SK-N-SH treated with all-trans-retinoic acid at 6 μM for 48 hours (cell line): ENCODE data around the gene TPPP.
"Not testable (repeated sequence)": the region's sequence is repeated elsewhere in the genome, so short reads cannot be mapped to it uniquely, and the experiment has no call there.

ENCODE experiments used
- ARNTL ChIP-seq: fragments of 450-650 bp; formaldehyde crosslinking; IDR thresholded peaks from 2 replicates; pipeline ENCODE4 v1.5.0; 2020; ENCODE audit warnings: low read depth, mild to moderate bottlenecking, moderate library complexity, borderline replicate concordance
- BACH2 ChIP-seq: fragments of 250-450 bp; sonication (Bioruptor Pico); IDR thresholded peaks from 2 replicates; pipeline ENCODE4 v1.9.0; 2021; ENCODE audit warnings: mild to moderate bottlenecking, borderline replicate concordance
- CREB5 ChIP-seq: fragments of 250-450 bp; sonication (Bioruptor Pico); IDR thresholded peaks from 2 replicates; pipeline ENCODE4 v1.5.1; 2020; ENCODE audit warnings: low read depth, mild to moderate bottlenecking, moderate library complexity
- TSHZ2 ChIP-seq: fragments of 250-450 bp; sonication (Bioruptor Pico); IDR thresholded peaks from 2 replicates; pipeline ENCODE4 v1.5.0; 2020; ENCODE audit warnings: mild to moderate bottlenecking, moderate library complexity
- ZFP3 ChIP-seq: fragments of 250-450 bp; sonication (Bioruptor Pico); IDR thresholded peaks from 2 replicates; pipeline ENCODE4 v1.5.0; 2020; ENCODE audit warnings: mild to moderate bottlenecking, moderate library complexity
- ZNF70 ChIP-seq: fragments of 450-650 bp; formaldehyde crosslinking; IDR thresholded peaks from 2 replicates; pipeline ENCODE4 v1.5.0; 2020; ENCODE audit warnings: mild to moderate bottlenecking, moderate library complexity

GRCh38 chr5:696753-697702, 3.9 kb upstream of the TPPP start:
- not testable (repeated sequence) for TF ChIP-seq TSHZ2 (CRISPR knock-in tag); ARNTL; BACH2 (CRISPR knock-in tag); ZNF70 (CRISPR knock-in tag); CREB5 (CRISPR knock-in tag); ZFP3 (CRISPR knock-in tag)
